Medulla oblongata (tissue), 1 donor: Measurements from ENCODE around the gene GPR32.
A peak's percentile ranks its signal among the peaks of the same experiment; 100 is the strongest.
"Not testable (repeated sequence)": the region's sequence is repeated elsewhere in the genome, so short reads cannot be mapped to it uniquely, and the experiment has no call there.

Experiments used
- DNase-seq: peaks from one replicate; pipeline ENCODE4 v3.0.0-alpha.2; 2015; ENCODE audit errors: extremely low spot score

GPR32 gene, protein sequence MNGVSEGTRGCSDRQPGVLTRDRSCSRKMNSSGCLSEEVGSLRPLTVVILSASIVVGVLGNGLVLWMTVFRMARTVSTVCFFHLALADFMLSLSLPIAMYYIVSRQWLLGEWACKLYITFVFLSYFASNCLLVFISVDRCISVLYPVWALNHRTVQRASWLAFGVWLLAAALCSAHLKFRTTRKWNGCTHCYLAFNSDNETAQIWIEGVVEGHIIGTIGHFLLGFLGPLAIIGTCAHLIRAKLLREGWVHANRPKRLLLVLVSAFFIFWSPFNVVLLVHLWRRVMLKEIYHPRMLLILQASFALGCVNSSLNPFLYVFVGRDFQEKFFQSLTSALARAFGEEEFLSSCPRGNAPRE

DNA sequence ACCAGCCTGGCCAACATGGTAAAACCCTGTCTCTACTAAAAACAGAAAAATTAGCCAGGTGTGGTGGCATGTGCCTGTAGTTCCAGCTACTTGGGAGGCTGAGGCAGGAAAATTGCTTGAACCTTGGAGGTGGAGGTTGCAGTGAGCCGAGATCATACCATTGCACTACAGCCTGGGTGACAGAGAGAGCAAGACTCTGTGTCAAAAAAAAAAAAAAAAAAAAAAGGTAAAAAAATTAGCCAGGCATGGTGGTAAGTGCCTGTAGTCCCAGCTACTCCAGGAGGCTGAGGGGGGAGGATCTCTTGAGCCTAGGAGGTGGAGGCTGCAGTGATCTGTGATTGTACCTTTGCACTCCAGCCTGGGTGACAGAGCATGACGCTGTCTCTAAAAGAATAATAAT lies at the start of gene GPR32:
Gene GPR32 (plus strand): TSS at position 301 of the 400 bp plus-strand sequence. CDS start 137 bp downstream, outside the sequence.
- not testable (repeated sequence) for DNase-seq

DNA sequence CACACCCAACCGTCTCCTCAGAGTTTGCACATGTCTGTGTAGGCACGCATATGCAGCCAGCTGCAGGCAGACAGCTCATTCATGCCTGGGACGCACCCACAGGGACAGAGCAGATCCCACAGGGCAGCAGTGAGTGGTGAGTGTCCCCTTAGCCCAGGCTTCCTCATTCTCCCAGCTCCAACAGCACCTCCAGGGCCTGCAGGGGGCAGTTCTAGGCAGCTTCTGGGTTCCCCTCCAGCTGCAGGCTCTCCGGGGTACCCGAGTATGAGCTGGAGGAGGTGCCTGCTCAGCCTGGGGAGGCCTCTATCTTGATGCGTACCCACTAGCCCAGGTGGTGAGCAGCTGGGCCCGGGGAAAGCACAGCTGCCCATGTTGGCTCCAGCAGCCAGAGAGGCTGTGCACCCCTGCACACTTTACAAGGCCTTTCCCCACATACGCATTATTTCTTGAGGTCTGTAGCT lies 49.3 kb upstream of the GPR32 start:
- no peak for DNase-seq

DNA sequence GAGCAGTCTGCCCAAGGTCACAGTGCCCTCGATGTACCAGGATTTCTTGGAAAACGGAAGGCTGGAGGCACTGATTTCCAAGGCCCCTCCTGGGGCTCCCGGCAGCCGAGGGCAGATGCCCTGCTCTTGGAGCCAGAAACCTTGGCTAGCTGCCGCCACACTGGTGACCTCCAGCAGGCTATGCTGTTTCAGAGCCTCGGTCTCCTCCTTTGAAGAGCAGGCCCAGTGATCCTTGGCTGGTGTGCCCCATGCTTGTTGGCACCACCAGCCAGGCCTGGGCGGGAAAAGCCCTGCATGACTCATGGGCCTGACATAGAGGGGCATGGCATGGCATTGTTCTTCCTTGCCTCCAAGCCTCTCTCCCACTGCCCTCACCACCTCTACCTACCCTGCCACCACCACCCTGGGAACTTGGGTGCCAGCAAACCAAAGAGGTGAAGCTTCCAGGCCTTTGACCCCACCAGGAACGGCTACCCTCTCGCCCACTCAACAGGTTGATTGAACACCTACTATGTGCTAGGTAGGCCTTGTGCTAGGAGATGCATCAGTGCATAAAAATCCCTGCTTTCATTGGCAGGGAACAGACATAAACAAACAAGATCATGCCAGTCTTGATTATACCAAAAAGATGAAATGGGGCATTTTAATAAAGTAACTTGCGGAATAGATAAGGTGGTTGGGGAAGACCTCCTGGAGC lies 48.7 kb upstream of the GPR32 start:
- peak; percentile 13 for DNase-seq

DNA sequence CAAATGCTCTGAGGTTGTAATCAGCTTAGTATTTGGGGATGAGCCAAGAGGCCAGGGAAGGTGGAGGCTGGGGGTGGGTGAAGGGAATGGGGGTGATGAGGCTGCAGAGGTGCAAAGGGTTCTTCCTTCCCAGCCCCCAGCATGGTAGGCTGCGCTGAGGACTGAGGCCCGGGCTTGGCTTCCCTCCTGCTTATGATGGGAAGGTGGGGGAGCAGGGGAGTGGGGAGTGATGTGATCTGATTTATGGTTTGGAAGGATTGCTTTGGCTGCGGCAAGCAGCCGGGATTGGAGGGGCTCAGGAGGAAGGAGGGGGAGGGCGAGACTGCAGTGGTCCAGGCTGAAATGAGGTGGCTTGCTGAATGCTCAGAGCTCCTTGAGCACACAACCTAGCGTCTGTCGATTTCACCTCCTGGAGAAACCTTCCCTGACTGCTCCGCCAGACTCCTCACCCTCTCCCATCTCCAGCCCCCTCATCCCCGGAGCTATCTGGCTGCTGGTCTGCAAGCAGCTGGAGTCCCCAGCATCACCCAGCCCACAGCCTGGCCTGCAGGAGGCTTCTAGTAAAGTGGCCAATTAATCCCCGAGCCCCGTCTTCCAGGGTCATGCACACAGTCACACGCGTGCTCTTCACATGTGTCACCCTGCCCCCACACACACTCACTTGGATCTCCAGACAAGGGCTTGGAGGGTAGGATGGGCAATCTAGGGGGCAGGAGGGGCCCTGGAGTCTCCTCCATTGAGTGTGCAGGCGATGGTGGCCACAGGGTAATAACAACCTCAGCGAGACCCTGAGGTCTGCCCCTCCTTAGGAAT lies 47.9 kb upstream of the GPR32 start:
- DNase-seq, result no peak

DNA sequence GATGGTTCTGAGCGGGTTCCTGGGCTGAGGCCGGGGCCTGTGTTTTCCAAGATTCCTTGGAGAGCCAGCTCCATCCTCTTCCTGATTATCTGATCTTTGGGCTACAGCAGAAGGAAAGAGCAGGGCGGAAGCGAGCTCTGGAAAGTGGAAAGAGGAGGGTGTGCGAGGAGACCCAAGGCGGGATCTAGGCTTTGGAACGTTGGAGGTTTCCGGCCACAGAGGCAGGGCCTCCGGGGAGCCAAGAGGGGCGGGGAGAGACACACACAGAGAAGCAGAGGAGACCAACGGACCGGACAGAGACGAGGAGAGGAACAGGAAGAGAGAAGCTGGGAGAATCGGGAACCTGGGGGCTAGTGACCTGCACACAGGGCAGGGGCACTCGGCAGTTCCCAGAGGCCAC lies 47.2 kb upstream of the GPR32 start, which contains the start of gene CLEC11A:
Gene CLEC11A (plus strand): TSS at position 296 of the 400 bp plus-strand sequence. CDS start 162 bp downstream, outside the sequence.
- DNase-seq, result no peak

DNA sequence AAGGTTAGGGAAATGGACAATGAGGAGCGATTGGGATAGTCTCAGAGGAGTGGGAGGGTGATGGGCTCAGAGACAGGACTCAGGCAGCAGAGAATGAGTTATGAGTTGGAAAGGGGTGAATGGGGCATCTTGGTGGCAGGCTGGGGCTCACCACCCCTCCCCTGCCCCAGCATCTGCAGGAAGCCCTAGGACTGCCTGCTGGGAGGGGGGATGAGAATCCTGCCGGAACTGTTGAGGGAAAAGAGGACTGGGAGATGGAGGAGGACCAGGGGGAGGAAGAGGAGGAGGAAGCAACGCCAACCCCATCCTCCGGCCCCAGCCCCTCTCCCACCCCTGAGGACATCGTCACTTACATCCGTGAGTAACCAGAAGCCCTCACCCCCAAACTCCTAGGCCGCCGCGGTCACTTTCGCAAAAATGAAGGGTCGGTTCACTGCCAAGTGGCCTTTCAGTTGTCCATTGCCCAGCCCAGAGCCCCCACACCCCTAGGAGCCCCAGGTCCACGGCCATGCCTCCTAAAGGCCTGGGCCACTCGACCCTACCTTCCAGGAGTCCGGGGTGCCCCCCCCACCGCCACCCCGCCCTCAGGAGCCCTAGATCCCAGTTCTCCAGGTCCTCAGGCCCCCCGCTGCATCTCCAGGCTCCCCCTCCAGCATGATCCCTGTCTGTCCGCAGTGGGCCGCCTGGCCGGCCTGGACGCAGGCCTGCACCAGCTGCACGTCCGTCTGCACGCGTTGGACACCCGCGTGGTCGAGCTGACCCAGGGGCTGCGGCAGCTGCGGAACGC lies 46.3 kb upstream of the GPR32 start:
- no peak for DNase-seq

DNA sequence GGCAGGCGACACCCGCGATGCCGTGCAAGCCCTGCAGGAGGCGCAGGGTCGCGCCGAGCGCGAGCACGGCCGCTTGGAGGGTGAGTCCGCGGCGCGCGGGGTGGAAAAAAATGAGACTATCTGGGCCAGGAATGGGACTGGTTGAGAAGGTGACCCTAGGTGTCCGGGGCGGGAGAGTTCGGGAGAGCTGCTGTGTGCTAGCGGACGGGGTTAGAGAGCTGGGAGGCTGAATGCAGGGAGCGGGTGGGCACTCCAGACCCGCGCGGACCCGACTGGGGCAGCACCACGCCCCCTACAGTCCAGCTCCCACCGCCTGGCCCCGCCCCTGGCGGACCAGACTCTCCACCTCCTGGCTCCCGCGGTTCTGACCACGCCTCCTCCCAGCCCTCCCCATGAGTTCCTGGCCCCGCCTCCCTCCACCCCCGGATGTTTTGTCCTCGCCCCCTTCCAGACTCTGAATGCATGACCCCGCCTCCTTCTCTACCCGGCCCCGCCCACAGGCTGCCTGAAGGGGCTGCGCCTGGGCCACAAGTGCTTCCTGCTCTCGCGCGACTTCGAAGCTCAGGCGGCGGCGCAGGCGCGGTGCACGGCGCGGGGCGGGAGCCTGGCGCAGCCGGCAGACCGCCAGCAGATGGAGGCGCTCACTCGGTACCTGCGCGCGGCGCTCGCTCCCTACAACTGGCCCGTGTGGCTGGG lies 45.6 kb upstream of the GPR32 start:
- DNase-seq, result peak; percentile 100

DNA sequence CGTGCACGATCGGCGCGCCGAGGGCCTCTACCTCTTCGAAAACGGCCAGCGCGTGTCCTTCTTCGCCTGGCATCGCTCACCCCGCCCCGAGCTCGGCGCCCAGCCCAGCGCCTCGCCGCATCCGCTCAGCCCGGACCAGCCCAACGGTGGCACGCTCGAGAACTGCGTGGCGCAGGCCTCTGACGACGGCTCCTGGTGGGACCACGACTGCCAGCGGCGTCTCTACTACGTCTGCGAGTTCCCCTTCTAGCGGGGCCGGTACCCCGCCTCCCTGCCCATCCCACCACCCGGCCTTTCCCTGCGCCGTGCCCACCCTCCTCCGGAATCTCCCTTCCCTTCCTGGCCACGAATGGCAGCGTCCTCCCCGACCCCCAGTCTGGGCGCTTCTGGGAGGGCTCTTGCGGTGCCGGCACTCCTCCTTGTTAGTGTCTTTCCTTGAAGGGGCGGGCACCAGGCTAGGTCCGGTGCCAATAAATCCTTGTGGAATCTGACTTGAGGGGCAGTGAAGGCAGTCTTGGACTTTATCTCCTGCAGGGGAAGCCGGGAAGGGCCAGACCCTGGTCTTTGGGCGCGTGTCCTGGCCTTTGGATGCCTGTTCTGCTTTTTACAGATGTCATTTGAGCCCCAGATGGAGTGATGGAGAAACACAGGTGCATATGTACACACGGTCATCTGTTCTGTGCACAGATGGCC lies 44.9 kb upstream of the GPR32 start:
- DNase-seq, result peak; percentile 6

DNA sequence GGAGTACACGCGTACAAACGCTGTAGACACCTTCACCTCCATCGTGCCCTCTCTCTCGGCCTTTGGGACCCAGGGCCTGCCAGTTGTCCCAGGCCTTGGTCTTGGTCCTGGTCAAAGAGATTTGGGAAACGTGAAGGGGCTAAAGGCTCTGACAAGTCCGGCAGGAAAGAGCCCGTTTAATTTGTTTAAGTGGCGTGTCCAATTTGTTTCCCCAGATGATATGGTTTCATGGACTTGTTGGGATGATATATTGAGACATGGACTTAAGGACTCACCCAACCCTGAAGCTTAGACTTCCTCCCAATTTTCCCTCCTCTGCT lies 44.4 kb upstream of the GPR32 start:
- no peak for DNase-seq

DNA sequence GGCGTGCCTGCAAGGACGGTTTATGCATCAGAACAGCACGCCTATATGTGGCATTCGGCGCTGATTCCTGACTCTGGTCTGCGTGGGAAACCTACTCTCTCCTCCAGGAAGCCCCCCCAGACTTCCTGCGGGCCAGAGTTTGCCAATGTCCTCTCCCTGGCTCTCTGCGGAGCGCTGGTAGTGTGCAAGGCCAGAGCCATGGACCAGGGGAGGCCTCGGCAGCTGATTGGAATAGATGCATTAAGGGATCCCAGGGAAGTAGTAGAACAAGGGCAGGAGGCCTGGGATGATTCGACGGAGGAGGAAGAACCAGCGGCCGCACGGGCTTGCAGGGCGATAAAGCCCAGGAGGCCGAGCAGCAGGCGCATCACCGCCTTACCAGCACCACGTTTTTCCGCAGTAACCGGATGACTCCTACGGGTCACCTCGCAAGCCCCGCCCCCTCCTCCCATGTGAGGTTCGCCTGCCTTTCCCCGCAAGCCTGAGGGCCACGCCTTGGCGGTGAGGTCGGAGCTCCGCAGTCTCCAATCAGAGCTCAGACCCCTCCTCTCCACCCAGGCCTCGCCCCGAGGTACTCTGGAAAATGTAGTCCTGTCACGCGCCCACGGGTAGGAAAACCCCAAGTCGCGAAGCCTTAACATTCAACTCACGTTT lies 42.1 kb upstream of the GPR32 start:
- peak; percentile 81 for DNase-seq

DNA sequence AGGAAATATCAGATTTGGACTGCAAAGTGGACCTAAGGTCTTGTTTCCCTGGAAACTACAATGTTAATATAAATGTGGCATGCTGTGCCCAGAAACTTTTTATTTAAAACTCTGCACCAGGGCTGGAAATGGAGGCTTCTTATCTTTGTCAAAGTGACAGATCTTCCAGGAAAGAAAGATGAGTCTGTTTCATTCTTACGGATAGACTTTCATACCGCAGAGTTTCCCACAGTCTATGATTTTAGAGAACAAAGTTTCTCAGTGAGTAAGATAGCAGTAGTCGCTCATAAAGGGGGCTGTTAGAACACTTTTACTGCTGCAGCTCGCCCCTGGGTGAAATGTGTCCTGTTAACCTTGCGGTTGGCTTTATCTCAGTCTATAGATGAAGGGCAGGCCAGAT lies 40.4 kb upstream of the GPR32 start:
- no peak for DNase-seq

DNA sequence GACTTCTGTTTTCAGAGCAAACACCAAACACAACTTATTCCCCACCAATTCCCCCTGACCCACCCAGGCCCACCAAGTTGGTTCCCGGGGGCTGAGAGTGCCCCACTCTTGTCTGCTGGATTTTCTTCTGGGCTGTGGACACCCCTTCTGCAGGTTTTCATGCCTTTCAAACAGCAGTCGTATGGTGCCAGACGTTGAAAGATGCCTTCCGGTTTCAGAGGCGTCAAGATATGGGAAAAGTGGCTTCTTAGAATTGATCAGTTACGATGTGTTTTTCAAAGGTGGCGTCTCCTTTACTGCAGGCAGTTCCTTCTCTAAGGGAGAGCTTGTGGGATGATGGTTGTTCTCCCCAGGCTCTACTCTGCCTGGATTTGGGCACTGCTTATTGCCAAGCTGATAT lies 34.4 kb upstream of the GPR32 start:
- no peak for DNase-seq

DNA sequence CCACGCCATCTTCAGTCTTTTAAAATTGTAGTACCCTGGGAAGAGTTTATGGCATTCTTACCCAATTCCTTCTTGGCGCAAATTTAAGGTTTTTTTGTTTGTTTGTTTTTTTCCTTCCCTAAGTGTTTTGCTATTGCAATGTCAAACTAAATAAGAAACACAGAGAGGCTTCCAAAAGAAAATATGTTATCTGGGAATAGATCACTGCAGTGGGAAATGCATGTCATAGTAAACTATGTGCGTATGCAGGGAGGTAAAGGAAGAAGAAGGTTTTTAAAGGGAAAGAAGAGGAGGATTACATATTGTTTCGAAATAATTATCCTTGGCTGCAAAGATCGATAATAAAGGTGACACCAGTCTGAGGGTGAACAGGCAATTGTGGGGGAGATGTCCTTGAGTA lies 33.9 kb upstream of the GPR32 start:
- DNase-seq, result no peak

DNA sequence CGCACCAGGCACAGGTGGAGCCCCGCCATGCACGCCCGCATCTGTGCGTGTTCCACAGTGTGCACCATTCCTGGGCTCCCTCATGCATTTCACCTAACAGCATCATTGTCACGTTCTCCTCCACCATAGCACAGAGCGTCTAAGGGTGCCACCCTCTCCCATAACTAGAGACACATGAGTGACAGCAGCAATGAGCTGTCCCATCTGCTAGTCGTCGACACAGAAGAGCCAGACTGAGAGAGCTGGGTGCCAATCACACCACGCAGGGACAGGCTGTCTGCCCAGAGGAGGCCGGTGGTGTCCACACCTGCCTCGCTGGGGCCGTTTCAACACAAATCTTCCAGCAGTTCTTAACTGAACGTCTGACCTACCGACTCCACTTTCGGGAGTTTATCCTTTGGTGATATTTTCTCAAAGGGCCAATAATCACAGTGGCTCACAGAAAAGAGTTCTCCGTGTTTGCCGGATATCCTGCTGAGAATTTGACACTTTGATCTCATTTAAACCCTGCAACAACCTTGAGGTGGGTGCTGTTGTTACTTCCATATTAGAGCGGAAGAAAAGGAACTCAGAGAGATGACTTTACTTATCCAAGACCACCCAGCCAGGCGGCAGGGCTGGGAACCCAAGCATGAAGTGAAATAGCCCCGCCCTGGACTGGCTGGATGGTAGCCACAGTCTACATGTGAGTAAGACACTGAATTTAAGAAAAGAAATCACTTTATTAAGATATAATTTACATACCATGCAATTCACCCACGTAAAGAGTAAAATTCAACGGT lies 30.9 kb upstream of the GPR32 start:
- no peak for DNase-seq

DNA sequence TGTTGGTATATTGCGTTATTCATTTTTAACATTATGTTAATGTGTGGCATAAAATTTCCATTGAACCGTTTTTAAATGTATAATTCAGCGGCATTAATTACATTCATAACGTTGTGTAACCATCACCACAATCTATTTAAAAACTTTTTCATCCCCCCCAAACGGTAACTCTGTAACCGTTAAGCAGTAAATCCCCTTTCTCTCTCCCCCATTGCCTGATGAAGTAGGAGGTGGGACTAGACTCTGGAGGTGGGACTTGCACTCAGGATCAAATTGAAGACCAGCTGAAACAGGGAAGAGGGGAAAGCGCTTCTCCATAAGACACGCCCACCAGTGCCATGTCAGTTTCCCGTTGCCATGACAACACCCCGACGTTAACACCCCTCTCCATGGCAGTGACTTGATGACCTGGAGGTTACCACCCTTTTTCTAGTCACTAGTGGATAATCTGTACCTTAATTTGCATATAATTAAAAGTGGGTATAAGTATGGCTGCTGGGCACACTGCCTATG lies 30.3 kb upstream of the GPR32 start:
- no peak for DNase-seq

DNA sequence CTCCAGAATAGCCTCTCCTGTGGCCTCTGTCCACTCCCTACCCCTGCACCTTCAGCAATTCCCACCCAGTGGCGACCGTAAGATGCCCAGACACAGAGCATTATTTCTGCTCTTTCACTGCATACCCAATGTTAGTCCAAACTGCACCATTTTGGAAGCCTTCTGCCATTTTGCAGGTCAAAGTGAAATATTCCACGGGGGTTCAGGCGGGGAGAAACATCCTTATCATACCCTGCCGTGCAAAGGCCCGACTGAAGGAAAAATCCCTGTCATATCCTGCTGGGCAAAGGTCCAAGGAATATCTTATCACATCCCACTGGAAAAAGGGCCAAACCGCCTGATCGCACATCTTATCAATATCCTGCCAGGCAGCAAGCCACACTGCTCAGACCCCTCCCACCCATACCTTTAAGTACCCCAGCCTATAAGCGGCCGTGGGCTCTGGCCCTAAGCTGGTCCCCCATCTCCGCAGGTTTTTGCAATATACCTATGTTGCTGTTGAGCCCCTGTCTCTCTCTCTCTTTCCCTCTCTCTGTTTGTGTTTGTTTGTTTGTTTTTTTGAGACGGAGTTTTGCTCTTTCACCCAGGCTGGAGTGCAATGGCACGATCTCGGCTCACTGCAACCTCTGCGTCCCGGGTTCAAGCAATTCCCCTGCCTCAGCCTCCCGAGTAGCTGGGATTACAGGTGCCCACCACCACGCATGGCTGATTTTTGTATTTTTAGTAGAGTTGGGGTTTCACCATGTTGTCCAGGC lies 28.9 kb upstream of the GPR32 start:
- DNase-seq, result no peak

DNA sequence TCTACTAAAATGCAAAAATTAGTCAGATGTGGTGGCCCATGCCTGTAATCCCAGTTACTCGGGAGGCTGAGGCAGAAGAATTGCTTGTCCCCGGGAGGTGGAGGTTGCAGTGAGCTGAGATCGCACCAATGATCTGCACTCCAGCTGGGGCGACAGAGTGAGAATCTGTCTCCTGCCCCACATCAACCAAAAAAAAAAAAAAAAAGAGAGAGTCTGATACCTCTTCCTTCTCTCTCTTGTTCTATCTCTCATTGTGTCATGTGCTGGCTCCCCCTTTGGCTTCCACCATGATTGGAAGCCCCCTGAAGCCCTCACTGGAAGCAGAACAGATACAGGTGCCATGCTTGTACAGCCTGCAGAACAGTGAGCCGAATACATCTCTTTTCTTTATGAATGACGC lies 26.7 kb upstream of the GPR32 start:
- DNase-seq, result no peak

DNA sequence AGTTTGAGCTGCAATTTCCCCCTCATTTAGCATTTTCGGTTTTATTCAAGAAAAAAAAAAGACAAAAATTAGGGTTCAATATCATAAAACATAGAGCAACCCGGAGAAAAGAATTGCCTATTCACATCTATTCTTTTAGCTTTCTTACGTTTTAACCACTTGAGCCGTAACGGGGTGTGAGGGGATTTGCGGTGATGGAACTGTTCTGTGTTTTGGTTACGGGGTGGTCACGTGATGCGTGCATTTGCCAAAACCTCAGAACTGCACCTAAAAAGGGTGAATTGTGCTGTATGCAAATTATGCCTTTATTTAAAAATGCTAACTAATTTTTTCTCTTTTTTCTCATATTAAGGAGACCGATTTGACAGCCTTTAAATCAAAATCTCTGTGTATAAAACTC lies 25.0 kb upstream of the GPR32 start:
- DNase-seq, result no peak
